Measurements from ENCODE around the gene COBL. TPM values are rescaled to one million over a fixed set of nuclear protein-coding genes. Genes with fewer than 3 reads are reported as not detected.

Gene COBL
- polyA plus RNA-seq, 1 donor (not counting 4 experiments of a cell fraction or from before 2014, with no cell fraction given), result 4.5 TPM

DNA sequence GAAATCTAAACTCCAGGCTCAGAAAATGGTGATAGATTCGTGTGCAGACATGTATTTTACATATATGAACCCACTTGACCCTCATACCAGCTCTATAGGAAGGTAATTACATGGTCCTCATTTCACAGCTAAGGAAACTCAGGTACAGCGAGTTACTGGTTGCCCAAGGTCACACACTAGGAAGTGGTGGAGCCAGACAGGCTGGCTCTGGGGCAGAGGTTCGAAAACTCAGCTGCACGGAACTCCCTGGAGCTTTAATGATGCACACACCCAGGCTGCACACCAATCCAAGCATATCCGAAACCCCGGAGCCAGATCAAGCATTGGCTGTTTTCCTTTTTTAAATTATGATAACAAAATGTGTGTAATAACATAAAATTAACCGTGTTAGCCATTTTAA is 172.4 kb downstream of the COBL start:
- dilution Hi-C loops (cut with MboI; ENCODE audit: extremely low pct_ligation_motif_present, low sequenced_read_pairs), result no loop called here
- H3K36me3 ChIP-seq (ENCODE audit: control insufficient read depth in 2 of 2, extremely low read depth in 1 of 2, insufficient read depth in 2 of 2, low read length in 2 of 2), result no peaks in the 10 kb centered on the region
- FAIRE-seq, result no peak
- H3K27me3 ChIP-seq (ENCODE audit: control insufficient read depth, extremely low read depth, insufficient read depth, low read length), result no peaks in the 10 kb centered on the region
- H3K79me2 ChIP-seq (ENCODE audit: control insufficient read depth, insufficient read depth, low read length), result no peaks in the 10 kb centered on the region
- H3K9me3 ChIP-seq (ENCODE audit: control insufficient read depth, low read depth, low read length), result peaks cover 10% of the 10 kb centered on the region
- H3K9ac ChIP-seq (ENCODE audit: control insufficient read depth, extremely low read depth, insufficient read depth, low read length), result no peak overlapping the region
- H2AFZ ChIP-seq (ENCODE audit: control insufficient read depth, low read length), result no peak overlapping the region
- H3K4me1 ChIP-seq (ENCODE audit: control insufficient read depth, extremely low read depth, insufficient read depth, low read length), result peaks cover 27% of the 10 kb centered on the region
- TF ChIP-seq EZH2 (IDR thresholded peaks at IDR 0.05; ENCODE audit: low read length) (no peak), CTCF (optimal IDR thresholded peaks at IDR 0.05 in 1 of 3, IDR thresholded peaks at IDR 0.05 in 1 of 3, conservative IDR thresholded peaks at IDR 0.05 in 1 of 3; ENCODE audit: extremely low read depth in 1 of 3, insufficient read depth in 2 of 3, low read length in 3 of 3) (no peak)
- no peaks in the 10 kb centered on the region for H4K20me1 ChIP-seq (ENCODE audit: control insufficient read depth, extremely low read depth, insufficient read depth, low read length)
- no peak overlapping the region for H3K4me2 ChIP-seq (ENCODE audit: control insufficient read depth, extremely low read depth, insufficient read depth, low read depth, low read length)
- no peaks in the 10 kb centered on the region for H3K9me1 ChIP-seq (ENCODE audit: control insufficient read depth, extremely low read depth, insufficient read depth, low read length)
- H3K4me3 ChIP-seq (ENCODE audit: control insufficient read depth in 2 of 3, extremely low read depth in 1 of 3, insufficient read depth in 2 of 3, low read depth in 1 of 3, low read length in 3 of 3), result no peak overlapping the region
- no peak overlapping the region for H3K27ac ChIP-seq (ENCODE audit: control insufficient read depth, insufficient read depth, low read length)
- DNase-seq (ENCODE audit: low read depth, low spot score), result no peak

DNA sequence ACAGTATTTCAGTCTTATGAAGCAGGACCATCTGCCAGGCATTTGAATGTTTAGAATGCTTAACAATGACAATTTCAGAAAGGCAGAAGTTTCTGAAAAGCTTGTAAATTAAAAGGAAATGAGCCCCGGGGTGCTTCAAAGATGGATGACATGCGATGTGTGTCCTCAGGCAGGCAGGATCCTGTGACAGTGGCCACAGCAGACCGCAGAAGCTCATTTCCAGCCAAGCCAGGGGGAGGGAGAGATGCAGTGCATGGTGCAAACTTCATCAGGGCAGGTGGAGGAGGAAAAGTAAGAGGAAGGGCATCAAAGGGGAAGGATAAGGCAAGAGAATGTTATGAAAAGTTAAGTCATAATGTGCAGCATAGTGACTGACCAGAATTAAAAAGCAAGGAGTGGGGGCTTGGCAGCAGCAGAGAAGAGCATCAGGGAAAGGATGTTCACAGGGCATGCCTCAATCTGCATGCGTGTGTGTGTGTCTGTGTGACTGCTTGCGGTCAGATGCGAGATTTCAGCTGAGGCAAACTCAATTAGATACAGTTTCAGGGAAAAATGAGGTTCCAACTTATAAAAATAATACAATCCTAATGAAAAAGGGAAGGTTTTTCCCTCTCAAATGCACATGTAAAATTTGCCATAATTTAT is 173.7 kb downstream of the COBL start:
- DNase-seq (ENCODE audit: low read depth, low spot score) (no peak), FAIRE-seq (no peak)
- no peaks in the 10 kb centered on the region for H3K27me3 ChIP-seq (ENCODE audit: control insufficient read depth, extremely low read depth, insufficient read depth, low read length)
- H4K20me1 ChIP-seq (ENCODE audit: control insufficient read depth, extremely low read depth, insufficient read depth, low read length), result no peaks in the 10 kb centered on the region
- H3K79me2 ChIP-seq (ENCODE audit: control insufficient read depth, insufficient read depth, low read length), result no peaks in the 10 kb centered on the region
- no peak overlapping the region for H3K4me3 ChIP-seq (ENCODE audit: control insufficient read depth in 2 of 3, extremely low read depth in 1 of 3, insufficient read depth in 2 of 3, low read depth in 1 of 3, low read length in 3 of 3)
- H3K9me1 ChIP-seq (ENCODE audit: control insufficient read depth, extremely low read depth, insufficient read depth, low read length), result no peaks in the 10 kb centered on the region
- H3K9me3 ChIP-seq (ENCODE audit: control insufficient read depth, low read depth, low read length), result peaks cover 5% of the 10 kb centered on the region
- TF ChIP-seq CTCF (optimal IDR thresholded peaks at IDR 0.05 in 1 of 3, IDR thresholded peaks at IDR 0.05 in 1 of 3, conservative IDR thresholded peaks at IDR 0.05 in 1 of 3; ENCODE audit: extremely low read depth in 1 of 3, insufficient read depth in 2 of 3, low read length in 3 of 3) (no peak), EZH2 (IDR thresholded peaks at IDR 0.05; ENCODE audit: low read length) (no peak)
- no peak overlapping the region for H2AFZ ChIP-seq (ENCODE audit: control insufficient read depth, low read length)
- H3K27ac ChIP-seq (ENCODE audit: control insufficient read depth, insufficient read depth, low read length), result no peak overlapping the region
- H3K4me1 ChIP-seq (ENCODE audit: control insufficient read depth, extremely low read depth, insufficient read depth, low read length), result peaks cover 29% of the 10 kb centered on the region
- dilution Hi-C loops (cut with MboI; ENCODE audit: extremely low pct_ligation_motif_present, low sequenced_read_pairs), result no loop called here
- no peaks in the 10 kb centered on the region for H3K36me3 ChIP-seq (ENCODE audit: control insufficient read depth in 2 of 2, extremely low read depth in 1 of 2, insufficient read depth in 2 of 2, low read length in 2 of 2)
- no peak overlapping the region for H3K9ac ChIP-seq (ENCODE audit: control insufficient read depth, extremely low read depth, insufficient read depth, low read length)
- H3K4me2 ChIP-seq (ENCODE audit: control insufficient read depth, extremely low read depth, insufficient read depth, low read depth, low read length), result no peak overlapping the region
